ENCODE measurements around the gene TMEM238.

TMEM238 gene

GRCh38 chr19:55406826-55407549 lies 22.9 kb upstream of the TMEM238 start:
- Histone ChIP-seq H3K79me2 (ENCODE audit: control insufficient read depth, low read length) (peaks cover 41% of the 10 kb centered on the region), H3F3A (ENCODE audit: control insufficient read depth, insufficient read depth) (peaks cover 36% of the 10 kb centered on the region), H3K36me3 (ENCODE audit: control insufficient read depth, low read length) (peaks cover 57% of the 10 kb centered on the region), H3K27me3 (ENCODE audit: control insufficient read depth, low read length) (no peaks in the 10 kb centered on the region), H3K4me2 (ENCODE audit: low read length) (peak overlapping the region; percentile 93), H3K4me3 (ENCODE audit: low read length) (peak overlapping the region; percentile 89), H4K20me1 (ENCODE audit: control insufficient read depth, insufficient read depth, low read depth, low read length) (peaks cover 29% of the 10 kb centered on the region), H3K9me3 (ENCODE audit: control insufficient read depth, insufficient read depth, low read length) (peaks cover 6% of the 10 kb centered on the region), H3K27ac (ENCODE audit: low read depth, low read length) (peak overlapping the region; percentile 97), H3K4me1 (ENCODE audit: control insufficient read depth, low read length) (peaks cover 27% of the 10 kb centered on the region), H3K9me2 (replicated peaks; ENCODE audit: control insufficient read depth, low read length) (no peaks in the 10 kb centered on the region)
- no peak for TF ChIP-seq EZH2phosphoT487 (IDR thresholded peaks at IDR 0.05; ENCODE audit: borderline replicate concordance, low read length)
- TF ChIP-seq CTCF (IDR thresholded peaks at IDR 0.05; ENCODE audit: low read depth, low read length, poor library complexity, severe bottlenecking) = no peak

- H4K20me1 ChIP-seq (ENCODE audit: control insufficient read depth, insufficient read depth, low read depth, low read length) = peaks cover 29% of the 10 kb centered on the region
- H3K4me2 ChIP-seq (ENCODE audit: low read length) = peak overlapping the region; percentile 93
- H3K27me3 ChIP-seq (ENCODE audit: control insufficient read depth, low read length) = no peaks in the 10 kb centered on the region
- peaks cover 27% of the 10 kb centered on the region for H3K4me1 ChIP-seq (ENCODE audit: control insufficient read depth, low read length)
- H3K4me3 ChIP-seq (ENCODE audit: low read length) = peak overlapping the region; percentile 89
- H3F3A ChIP-seq (ENCODE audit: control insufficient read depth, insufficient read depth) = peaks cover 40% of the 10 kb centered on the region
- peaks cover 41% of the 10 kb centered on the region for H3K79me2 ChIP-seq (ENCODE audit: control insufficient read depth, low read length)
- H3K9me3 ChIP-seq (ENCODE audit: control insufficient read depth, insufficient read depth, low read length) = peaks cover 6% of the 10 kb centered on the region
- TF ChIP-seq EZH2phosphoT487 (IDR thresholded peaks at IDR 0.05; ENCODE audit: borderline replicate concordance, low read length) = no peak
- no peak for TF ChIP-seq CTCF (IDR thresholded peaks at IDR 0.05; ENCODE audit: low read depth, low read length, poor library complexity, severe bottlenecking)
- H3K36me3 ChIP-seq (ENCODE audit: control insufficient read depth, low read length) = peaks cover 63% of the 10 kb centered on the region
- H3K27ac ChIP-seq (ENCODE audit: low read depth, low read length) = peak overlapping the region; percentile 97
- no peaks in the 10 kb centered on the region for H3K9me2 ChIP-seq (replicated peaks; ENCODE audit: control insufficient read depth, low read length)
Observed at GRCh38 chr19:55406091-55406825, 22.2 kb upstream of the TMEM238 start.

DNA sequence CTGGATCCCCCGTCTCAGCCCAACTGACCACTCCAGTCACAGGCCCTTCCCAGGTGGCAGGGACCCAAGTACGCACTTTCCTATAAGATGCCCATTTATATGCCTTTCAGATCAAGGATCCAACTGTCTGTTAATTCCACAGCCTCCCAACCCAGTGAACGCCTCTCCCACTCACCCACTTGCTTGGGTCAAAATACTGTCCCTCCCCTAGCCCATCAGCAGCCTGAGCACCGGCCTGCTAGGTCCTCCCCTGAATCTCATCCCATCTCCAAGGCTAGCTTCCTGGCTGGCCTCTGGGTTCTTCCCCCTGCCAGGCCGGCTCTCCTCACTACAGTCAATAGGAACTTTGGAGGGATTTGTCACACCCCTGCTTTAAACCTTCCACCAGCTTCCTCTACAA lies 21.5 kb upstream of the TMEM238 start:
- no peak for TF ChIP-seq EZH2phosphoT487 (IDR thresholded peaks at IDR 0.05; ENCODE audit: borderline replicate concordance, low read length)
- TF ChIP-seq CTCF (IDR thresholded peaks at IDR 0.05; ENCODE audit: low read depth, low read length, poor library complexity, severe bottlenecking) = no peak
- Histone ChIP-seq H3K27me3 (ENCODE audit: control insufficient read depth, low read length) (no peaks in the 10 kb centered on the region), H3K79me2 (ENCODE audit: control insufficient read depth, low read length) (peaks cover 41% of the 10 kb centered on the region), H3K9me3 (ENCODE audit: control insufficient read depth, insufficient read depth, low read length) (peaks cover 6% of the 10 kb centered on the region), H3K27ac (ENCODE audit: low read depth, low read length) (no peak overlapping the region), H3K4me1 (ENCODE audit: control insufficient read depth, low read length) (peaks cover 27% of the 10 kb centered on the region), H3K36me3 (ENCODE audit: control insufficient read depth, low read length) (peaks cover 68% of the 10 kb centered on the region), H4K20me1 (ENCODE audit: control insufficient read depth, insufficient read depth, low read depth, low read length) (peaks cover 29% of the 10 kb centered on the region), H3K4me2 (ENCODE audit: low read length) (peak overlapping the region; percentile 93), H3K4me3 (ENCODE audit: low read length) (peak overlapping the region; percentile 89), H3K9me2 (replicated peaks; ENCODE audit: control insufficient read depth, low read length) (no peaks in the 10 kb centered on the region), H3F3A (ENCODE audit: control insufficient read depth, insufficient read depth) (peaks cover 45% of the 10 kb centered on the region)

Measured in DOHH2 (cell line).